ENCODE results near the gene VSTM2B.

Gene VSTM2B

DNA sequence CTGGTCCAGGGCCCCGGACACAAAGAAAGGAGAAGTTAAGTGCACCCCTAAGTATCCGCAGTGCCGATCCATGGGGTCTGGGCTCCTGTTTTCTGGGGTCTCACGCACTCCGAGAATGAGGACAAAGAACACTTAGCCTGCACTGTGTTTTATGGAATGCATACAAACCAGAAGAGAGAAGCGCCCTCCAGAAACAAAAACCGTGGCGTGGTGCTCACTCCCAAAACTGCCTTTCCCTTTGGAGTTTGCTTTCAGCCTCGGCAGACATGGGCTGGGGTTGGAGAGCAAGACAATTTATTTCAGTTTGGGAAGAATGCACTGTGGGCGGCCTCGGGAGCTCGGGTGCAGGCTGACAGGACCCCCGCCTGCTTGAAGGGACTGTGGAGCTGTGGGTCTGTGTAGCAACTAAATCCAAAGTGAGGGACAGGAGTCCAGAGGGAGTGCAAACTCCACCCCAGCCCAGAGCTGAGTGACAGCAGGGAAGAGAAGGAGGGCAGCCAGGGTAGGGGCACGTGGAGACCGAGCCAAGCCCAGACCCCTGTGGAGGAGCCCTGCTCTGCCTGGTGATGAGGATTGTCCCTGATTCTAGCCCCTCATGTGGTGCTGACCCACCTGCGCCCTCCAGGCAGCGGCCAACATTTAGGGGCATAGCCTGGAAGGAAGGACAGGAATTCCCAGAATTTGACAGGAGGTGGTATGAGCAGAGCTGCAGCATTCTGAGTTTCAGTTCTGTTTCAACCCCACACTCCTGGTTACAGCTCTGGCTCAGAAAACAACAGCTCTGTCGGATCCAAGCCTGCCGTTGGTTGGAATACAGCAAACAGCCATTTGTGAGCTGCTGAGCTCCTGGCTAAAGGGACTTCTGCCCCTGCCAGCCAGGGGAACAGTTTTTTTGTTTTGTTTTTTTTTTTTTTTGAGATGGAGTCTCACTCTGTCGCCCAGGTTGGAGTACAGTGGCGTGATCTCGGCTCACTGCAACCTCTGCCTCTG, 42.5 kb downstream of the VSTM2B start:
- H3K4me3 ChIP-seq (ENCODE audit: low read length) = no peak overlapping the region
- no peak for TF ChIP-seq CTCF (conservative IDR thresholded peaks at IDR 0.05; ENCODE audit: low read length)
- no peak for DNase-seq (ENCODE audit: low read depth)

DNA sequence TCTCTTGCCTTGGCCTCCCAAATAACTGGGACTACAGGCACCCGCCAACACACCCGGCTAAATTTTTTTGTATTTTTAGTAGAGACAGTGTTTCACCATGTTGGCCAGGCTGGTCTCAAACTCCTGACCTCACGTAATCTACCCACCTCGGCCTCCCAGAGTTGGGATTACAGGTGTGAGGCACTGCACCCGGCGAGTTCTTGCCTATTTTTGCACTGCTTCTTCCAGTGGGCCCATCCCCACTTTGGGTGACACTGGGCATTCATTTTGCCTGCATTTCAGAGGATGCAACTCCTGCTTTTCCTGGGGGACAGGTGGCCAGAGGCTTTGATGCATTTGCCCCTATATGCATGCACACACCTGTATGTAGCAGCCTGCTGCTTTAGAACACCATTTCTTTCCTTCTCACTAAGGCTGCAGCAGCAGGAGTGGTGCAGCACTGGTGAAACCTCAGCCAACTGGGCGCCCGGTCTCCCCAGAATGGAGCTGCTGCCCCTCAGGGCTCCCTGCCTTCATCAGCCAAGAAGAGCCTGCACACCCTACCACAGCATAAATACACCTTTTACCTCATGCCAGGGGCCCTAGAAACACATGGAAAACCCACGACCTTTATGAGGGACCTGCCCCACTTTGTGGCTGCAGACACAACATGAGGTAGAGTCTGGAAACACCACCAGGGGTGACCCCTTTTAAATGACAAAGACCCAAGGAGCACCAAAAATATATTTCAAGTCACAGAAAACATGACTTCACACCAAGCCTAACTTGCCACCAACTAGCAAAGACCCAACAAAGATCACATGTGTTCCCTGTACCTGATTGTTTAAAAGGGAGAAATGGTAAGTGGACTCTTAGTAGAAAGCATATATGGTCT, 43.5 kb downstream of the VSTM2B start:
- TF ChIP-seq CTCF (conservative IDR thresholded peaks at IDR 0.05; ENCODE audit: low read length) = no peak

DNA sequence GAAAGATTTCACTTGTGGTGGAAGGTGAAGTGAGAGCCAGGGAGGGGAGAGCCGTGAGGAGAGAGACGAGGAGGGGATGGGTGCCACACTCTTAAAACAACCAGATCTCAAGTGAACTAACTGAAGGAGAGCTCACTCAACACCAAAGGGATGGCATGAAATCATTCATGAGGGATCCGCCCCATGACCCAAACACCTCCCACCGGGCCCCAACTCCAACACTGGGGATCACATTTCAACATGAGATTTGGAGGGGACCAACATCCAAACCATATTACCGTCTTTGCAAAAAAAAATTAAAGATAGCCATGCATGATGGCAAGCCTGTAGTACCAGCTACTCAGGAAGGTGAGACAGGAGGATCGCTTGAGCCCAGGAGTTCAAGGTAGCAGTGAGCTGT, 45.4 kb downstream of the VSTM2B start:
- TF ChIP-seq CTCF (conservative IDR thresholded peaks at IDR 0.05; ENCODE audit: low read length) = no peak
- H3K4me3 ChIP-seq (ENCODE audit: low read length) = no peak overlapping the region
- no peak for DNase-seq (ENCODE audit: low read depth)

More for the DNA sequence above, 43.5 kb downstream of the VSTM2B start:
- DNase-seq (ENCODE audit: low read depth) = no peak
- no peak overlapping the region for H3K4me3 ChIP-seq (ENCODE audit: low read length)

- TF ChIP-seq CTCF (conservative IDR thresholded peaks at IDR 0.05; ENCODE audit: low read length) = no peak
- no peak for DNase-seq (ENCODE audit: low read depth)
- no peak overlapping the region for H3K4me3 ChIP-seq (ENCODE audit: low read length)
Observed at GRCh38 chr19:29573486-29573885, 47.7 kb downstream of the VSTM2B start.

DNA sequence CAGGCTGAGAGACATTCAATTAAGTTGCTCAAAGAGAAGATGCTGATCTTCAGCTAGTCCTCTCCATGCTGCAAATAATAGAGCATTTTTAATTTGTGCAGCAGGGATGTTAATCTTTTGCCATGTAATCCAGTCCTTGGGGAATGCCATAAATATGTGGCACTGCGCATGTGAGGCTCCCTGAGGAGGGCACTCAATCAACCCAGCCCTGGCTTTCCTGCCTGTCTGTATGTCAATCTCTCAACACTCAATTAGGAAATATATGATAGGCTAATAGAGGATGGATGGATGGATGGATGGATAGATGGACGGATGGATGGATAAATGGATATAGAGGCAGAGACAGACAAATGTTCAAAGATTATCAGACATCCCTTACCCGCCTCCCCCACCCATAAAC, 48.7 kb downstream of the VSTM2B start:
- DNase-seq (ENCODE audit: low read depth) = no peak
- TF ChIP-seq CTCF (conservative IDR thresholded peaks at IDR 0.05; ENCODE audit: low read length) = no peak

GRCh38 chr19:29576046-29576606, 50.3 kb downstream of the VSTM2B start:
- DNase-seq (ENCODE audit: low read depth) = peak; percentile 5
- no peak for TF ChIP-seq CTCF (conservative IDR thresholded peaks at IDR 0.05; ENCODE audit: low read length)
- no peak overlapping the region for H3K4me3 ChIP-seq (ENCODE audit: low read length)

More for the DNA sequence above, 48.7 kb downstream of the VSTM2B start:
- no peak overlapping the region for H3K4me3 ChIP-seq (ENCODE audit: low read length)
